MM.1S (cell line): ENCODE measurements around the gene DENND5B.

ENCODE experiments used
- EZH2 ChIP-seq: fragments of 300-600 bp; sonication (generic); optimal IDR thresholded peaks from 2 replicates; pipeline ENCODE3; 2017; ENCODE audit warnings: low read depth, mild to moderate bottlenecking, antibody characterized with exemption, low read length, mixed read lengths
- TF ChIP-seq, protein P1 (sequence below): fragments of 300-600 bp; sonication (generic); IDR thresholded peaks from 2 replicates; pipeline ENCODE4 v1.5.1; 2016; ENCODE audit warnings: antibody characterized with exemption, low read length, mixed read lengths

DNA sequence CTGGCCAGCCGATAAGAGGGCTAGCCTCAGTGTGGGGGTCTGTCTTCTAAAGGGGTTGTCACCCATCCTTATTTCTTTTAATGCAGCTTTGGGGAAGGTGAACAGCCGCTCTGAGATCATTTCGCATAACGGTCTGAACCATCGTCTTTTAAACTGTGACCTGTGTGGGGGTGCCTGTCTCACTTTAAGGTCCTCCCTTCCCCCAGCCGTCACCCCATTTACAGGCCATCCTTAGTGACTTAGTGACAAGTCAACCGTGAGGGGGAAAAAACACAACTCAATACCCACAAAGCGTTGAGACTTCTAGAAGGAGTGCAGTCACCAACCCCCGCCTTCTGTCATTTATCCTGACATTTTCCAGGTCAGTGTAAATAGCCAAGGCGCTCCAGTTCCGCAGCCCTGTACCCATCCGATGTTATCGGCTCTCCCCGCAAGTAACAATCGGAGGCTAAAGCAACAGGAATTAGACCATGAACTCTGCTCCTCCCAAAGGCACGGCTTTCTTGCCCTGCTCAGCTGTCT, 505 bp upstream of the DENND5B start:
- TF ChIP-seq, protein P1, sequence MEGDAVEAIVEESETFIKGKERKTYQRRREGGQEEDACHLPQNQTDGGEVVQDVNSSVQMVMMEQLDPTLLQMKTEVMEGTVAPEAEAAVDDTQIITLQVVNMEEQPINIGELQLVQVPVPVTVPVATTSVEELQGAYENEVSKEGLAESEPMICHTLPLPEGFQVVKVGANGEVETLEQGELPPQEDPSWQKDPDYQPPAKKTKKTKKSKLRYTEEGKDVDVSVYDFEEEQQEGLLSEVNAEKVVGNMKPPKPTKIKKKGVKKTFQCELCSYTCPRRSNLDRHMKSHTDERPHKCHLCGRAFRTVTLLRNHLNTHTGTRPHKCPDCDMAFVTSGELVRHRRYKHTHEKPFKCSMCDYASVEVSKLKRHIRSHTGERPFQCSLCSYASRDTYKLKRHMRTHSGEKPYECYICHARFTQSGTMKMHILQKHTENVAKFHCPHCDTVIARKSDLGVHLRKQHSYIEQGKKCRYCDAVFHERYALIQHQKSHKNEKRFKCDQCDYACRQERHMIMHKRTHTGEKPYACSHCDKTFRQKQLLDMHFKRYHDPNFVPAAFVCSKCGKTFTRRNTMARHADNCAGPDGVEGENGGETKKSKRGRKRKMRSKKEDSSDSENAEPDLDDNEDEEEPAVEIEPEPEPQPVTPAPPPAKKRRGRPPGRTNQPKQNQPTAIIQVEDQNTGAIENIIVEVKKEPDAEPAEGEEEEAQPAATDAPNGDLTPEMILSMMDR: no peak
- TF ChIP-seq EZH2: no peak
